ENCODE measurements around the gene CNOT4. TPM values are rescaled to one million over a fixed set of nuclear protein-coding genes. Genes with fewer than 3 reads are reported as not detected.

The CNOT4 gene
- total and polyA plus RNA-seq, 2 of the 13 experiments (the other 11 are each of a cell fraction or from before 2014, with no cell fraction given), result 7.4 to 8.4 TPM

- no peak for TF ChIP-seq YEATS4 (CRISPR knock-in tag; IDR thresholded peaks at IDR 0.05; ENCODE audit: borderline replicate concordance)
- TF ChIP-seq SIN3A (IDR thresholded peaks at IDR 0.05; ENCODE audit: borderline replicate concordance, low read depth, low read length), result no peak
- TF ChIP-seq SKI (IDR thresholded peaks at IDR 0.05; ENCODE audit: partially characterized antibody), result no peak
- no peak for TF ChIP-seq ZNF557 (CRISPR knock-in tag; IDR thresholded peaks at IDR 0.05)
- TF ChIP-seq TCF7L2 (IDR thresholded peaks at IDR 0.05; ENCODE audit: low read depth, low read length), result no peak
- no peak for TF ChIP-seq RBM22 (optimal IDR thresholded peaks at IDR 0.05; ENCODE audit: low read length)
- no peak for TF ChIP-seq ZNF142 (CRISPR knock-in tag; IDR thresholded peaks at IDR 0.05)
- TF ChIP-seq RNF219 (CRISPR knock-in tag; IDR thresholded peaks at IDR 0.05), result no peak
- no peak for TF ChIP-seq ZBTB21 (CRISPR knock-in tag; IDR thresholded peaks at IDR 0.05)
- TF ChIP-seq CBFB (CRISPR knock-in tag; IDR thresholded peaks at IDR 0.05), result no peak
- TF ChIP-seq FOXA3 (CRISPR knock-in tag; IDR thresholded peaks at IDR 0.05), result no peak
These were observed 28.5 kb upstream of the CNOT4 start (continued) for GRCh38 chr7:135538376-135538775.

Data from HepG2 (cell line).